ENCODE results near the gene THAP11. TPM values are rescaled to one million over a fixed set of nuclear protein-coding genes. Genes with fewer than 3 reads are reported as not detected.

THAP11 gene
- total RNA-seq, 2 experiments from 2014 or later: 31.2 to 32.1 TPM

DNA sequence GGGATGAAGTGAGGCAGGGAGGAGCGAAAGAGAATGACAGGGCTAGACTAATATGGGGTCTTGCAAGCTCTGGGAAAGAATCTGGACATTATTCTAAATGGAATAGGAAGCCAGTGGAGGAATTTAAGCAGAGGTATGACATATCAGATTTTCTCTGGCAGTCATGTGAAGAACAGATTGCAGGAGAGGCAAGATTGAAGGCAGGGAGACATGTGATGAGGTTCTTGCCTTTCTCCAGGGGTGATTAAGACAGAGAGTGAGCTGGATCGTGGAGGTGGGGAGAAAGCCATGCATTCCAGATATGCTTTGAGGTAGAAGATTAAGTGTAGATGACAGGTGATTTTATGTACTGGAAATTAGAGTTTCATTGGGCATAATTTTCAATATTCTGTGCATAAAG lies 4.3 kb upstream of the THAP11 start:
- intact Hi-C loops (cut with DNase I, micrococcal nuclease): no loop called here
- Histone ChIP-seq H3K36me3 (ENCODE audit: insufficient read depth, low read length) (no peaks in the 10 kb centered on the region), H3K27ac (ENCODE audit: low read depth in 1 of 2, low read length in 2 of 2) (no peak overlapping the region), H3K4me3 (ENCODE audit: low read length) (no peak overlapping the region), H3K27me3 (ENCODE audit: control insufficient read depth in 1 of 2, insufficient read depth in 2 of 2, low read length in 2 of 2) (no peaks in the 10 kb centered on the region), H3K4me1 (ENCODE audit: insufficient read depth, low read length) (peaks cover 28% of the 10 kb centered on the region), H3K9me3 (ENCODE audit: control insufficient read depth in 1 of 2, insufficient read depth in 1 of 2, low read length in 2 of 2) (no peaks in the 10 kb centered on the region)
- POLR2A ChIA-PET: no interaction called here
- Mint-ChIP-seq H3K4me3 (peak overlapping the region; percentile 7), H3K36me3 (ENCODE audit: low read depth) (peaks cover 12% of the 10 kb centered on the region), H3K27me3 (no peaks in the 10 kb centered on the region), H3K4me1 (ENCODE audit: low read depth) (peaks cover 22% of the 10 kb centered on the region), H3K27ac (no peak overlapping the region), H3K9me3 (no peaks in the 10 kb centered on the region)
- DNase-seq: no peak
- TF ChIP-seq, protein P1, sequence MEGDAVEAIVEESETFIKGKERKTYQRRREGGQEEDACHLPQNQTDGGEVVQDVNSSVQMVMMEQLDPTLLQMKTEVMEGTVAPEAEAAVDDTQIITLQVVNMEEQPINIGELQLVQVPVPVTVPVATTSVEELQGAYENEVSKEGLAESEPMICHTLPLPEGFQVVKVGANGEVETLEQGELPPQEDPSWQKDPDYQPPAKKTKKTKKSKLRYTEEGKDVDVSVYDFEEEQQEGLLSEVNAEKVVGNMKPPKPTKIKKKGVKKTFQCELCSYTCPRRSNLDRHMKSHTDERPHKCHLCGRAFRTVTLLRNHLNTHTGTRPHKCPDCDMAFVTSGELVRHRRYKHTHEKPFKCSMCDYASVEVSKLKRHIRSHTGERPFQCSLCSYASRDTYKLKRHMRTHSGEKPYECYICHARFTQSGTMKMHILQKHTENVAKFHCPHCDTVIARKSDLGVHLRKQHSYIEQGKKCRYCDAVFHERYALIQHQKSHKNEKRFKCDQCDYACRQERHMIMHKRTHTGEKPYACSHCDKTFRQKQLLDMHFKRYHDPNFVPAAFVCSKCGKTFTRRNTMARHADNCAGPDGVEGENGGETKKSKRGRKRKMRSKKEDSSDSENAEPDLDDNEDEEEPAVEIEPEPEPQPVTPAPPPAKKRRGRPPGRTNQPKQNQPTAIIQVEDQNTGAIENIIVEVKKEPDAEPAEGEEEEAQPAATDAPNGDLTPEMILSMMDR (IDR thresholded peaks at IDR 0.05): no peak
- CTCF ChIA-PET: interaction anchor here (3.3 kb wide), 1 partner anchor 22 kb away, joined by 18 read pairs; no protein-coding TSS in a partner anchor
- ATAC-seq (ENCODE audit: poor library complexity): no peak

DNA sequence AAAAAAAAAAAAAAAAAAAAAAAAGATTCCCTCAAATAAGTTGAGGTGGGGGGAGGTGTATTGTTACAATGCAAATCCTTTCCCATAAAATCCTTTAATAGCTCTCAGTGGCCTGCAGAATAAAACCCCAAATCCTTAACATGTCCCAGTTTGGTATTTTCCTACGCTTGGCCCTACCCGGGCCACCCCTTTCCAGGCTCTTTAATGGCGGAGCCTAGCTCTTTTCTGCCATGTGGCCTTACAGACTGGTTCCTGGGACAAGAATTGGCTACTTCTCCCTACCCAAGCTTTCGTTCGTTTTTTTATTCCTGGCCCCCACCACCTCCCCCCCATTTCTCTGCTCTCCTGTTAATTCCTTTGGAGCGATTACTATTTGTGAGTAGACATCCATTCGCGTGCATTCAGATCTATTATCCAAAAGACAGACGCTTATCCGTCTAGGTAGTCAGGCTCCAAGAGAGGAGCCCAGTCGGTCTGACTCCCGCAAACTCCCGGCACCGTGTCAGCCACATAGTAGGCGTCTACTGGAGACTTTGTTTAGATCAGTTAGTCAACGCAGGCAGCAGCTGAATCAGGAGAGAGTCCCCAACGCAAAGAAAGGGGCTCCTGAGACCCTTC lies 813 bp upstream of the THAP11 start:
- TF ChIP-seq, protein P1 (IDR thresholded peaks at IDR 0.05): no peak
- H3K9me3 Mint-ChIP-seq: no peaks in the 10 kb centered on the region
- H3K27ac Mint-ChIP-seq: peak overlapping the region; percentile 95
- no peaks in the 10 kb centered on the region for H3K9me3 ChIP-seq (ENCODE audit: control insufficient read depth in 1 of 2, insufficient read depth in 1 of 2, low read length in 2 of 2)
- no peak for ATAC-seq (ENCODE audit: poor library complexity)
- H3K27ac ChIP-seq (ENCODE audit: low read depth in 1 of 2, low read length in 2 of 2): peak overlapping the region in 1 of 2 donors; percentile 99
- H3K36me3 ChIP-seq (ENCODE audit: insufficient read depth, low read length): peaks cover 9% of the 10 kb centered on the region
- no peak for DNase-seq
- H3K36me3 Mint-ChIP-seq (ENCODE audit: low read depth): peaks cover 24% of the 10 kb centered on the region
- intact Hi-C loops (cut with DNase I, micrococcal nuclease): loop anchor here (5.0 to 10.0 kb wide), 2 partner anchors 51 to 617 kb away; partner anchors contain the start of genes PSKH1 (in 1 of the 2) and TMEM208 (in 1 of the 2)
- H3K4me3 ChIP-seq (ENCODE audit: low read length): peak overlapping the region; percentile 96
- CTCF ChIA-PET: interaction anchor here (1.2 to 1.4 kb wide), 2 partner anchors 15 to 25 kb away, joined by 3 to 9 read pairs; no protein-coding TSS in a partner anchor
- peaks cover 48% of the 10 kb centered on the region for H3K4me1 ChIP-seq (ENCODE audit: insufficient read depth, low read length)
- POLR2A ChIA-PET: interaction anchor here (0.5 kb wide), 1 partner anchor 280 kb away, joined by 4 read pairs; no protein-coding TSS in a partner anchor
- no peaks in the 10 kb centered on the region for H3K27me3 Mint-ChIP-seq
- peak overlapping the region; percentile 91 for H3K4me3 Mint-ChIP-seq
- H3K27me3 ChIP-seq (ENCODE audit: control insufficient read depth in 1 of 2, insufficient read depth in 2 of 2, low read length in 2 of 2): no peaks in the 10 kb centered on the region
- H3K4me1 Mint-ChIP-seq (ENCODE audit: low read depth): peaks cover 42% of the 10 kb centered on the region

DNA sequence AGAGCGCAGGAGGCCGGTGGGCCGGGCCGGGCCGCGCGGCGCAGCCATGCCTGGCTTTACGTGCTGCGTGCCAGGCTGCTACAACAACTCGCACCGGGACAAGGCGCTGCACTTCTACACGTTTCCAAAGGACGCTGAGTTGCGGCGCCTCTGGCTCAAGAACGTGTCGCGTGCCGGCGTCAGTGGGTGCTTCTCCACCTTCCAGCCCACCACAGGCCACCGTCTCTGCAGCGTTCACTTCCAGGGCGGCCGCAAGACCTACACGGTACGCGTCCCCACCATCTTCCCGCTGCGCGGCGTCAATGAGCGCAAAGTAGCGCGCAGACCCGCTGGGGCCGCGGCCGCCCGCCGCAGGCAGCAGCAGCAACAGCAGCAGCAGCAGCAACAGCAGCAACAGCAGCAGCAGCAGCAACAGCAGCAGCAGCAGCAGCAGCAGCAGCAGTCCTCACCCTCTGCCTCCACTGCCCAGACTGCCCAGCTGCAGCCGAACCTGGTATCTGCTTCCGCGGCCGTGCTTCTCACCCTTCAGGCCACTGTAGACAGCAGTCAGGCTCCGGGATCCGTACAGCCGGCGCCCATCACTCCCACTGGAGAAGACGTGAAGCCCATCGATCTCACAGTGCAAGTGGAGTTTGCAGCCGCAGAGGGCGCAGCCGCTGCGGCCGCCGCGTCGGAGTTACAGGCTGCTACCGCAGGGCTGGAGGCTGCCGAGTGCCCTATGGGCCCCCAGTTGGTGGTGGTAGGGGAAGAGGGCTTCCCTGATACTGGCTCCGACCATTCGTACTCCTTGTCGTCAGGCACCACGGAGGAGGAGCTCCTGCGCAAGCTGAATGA lies 606 bp downstream of the THAP11 start:
- ATAC-seq (ENCODE audit: poor library complexity): peak; percentile 26
- Histone ChIP-seq H3K9me3 (ENCODE audit: control insufficient read depth in 1 of 2, insufficient read depth in 1 of 2, low read length in 2 of 2) (no peaks in the 10 kb centered on the region), H3K27me3 (ENCODE audit: control insufficient read depth in 1 of 2, insufficient read depth in 2 of 2, low read length in 2 of 2) (no peaks in the 10 kb centered on the region), H3K36me3 (ENCODE audit: insufficient read depth, low read length) (peaks cover 9% of the 10 kb centered on the region), H3K4me3 (ENCODE audit: low read length) (peak overlapping the region; percentile 80), H3K27ac (ENCODE audit: low read depth in 1 of 2, low read length in 2 of 2) (peak overlapping the region; percentile 65 to 79), H3K4me1 (ENCODE audit: insufficient read depth, low read length) (peaks cover 57% of the 10 kb centered on the region)
- Mint-ChIP-seq H3K4me1 (ENCODE audit: low read depth) (peaks cover 46% of the 10 kb centered on the region), H3K36me3 (ENCODE audit: low read depth) (peaks cover 28% of the 10 kb centered on the region), H3K9me3 (no peaks in the 10 kb centered on the region), H3K4me3 (peak overlapping the region; percentile 98), H3K27ac (peak overlapping the region; percentile 95), H3K27me3 (no peaks in the 10 kb centered on the region)
- TF ChIP-seq, protein P1 (IDR thresholded peaks at IDR 0.05): peak; percentile 29
- CTCF ChIA-PET: interaction anchor here (0.8 to 4.9 kb wide), 6 partner anchors 9 to 41 kb away, joined by 3 to 41 read pairs (median 4); partner anchors contain the start of gene EDC4
- POLR2A ChIA-PET: interaction anchor here (0.7 to 2.6 kb wide), 10 partner anchors 9 to 242 kb away, joined by 3 to 18 read pairs (median 7); partner anchors contain the start of genes EDC4, NFATC3, PSMB10 and RANBP10
- intact Hi-C loops (cut with DNase I, micrococcal nuclease): loop anchor here (1.0 to 10.0 kb wide), 3 partner anchors 50 to 618 kb away; partner anchors contain the start of genes PSKH1 (in 1 of the 2), PSMB10 (in 1 of the 2) and TMEM208 (in 1 of the 2)
- peak; percentile 41 to 90 (median 63) for DNase-seq
